Measurements from ENCODE around the gene FARS2.

DNA sequence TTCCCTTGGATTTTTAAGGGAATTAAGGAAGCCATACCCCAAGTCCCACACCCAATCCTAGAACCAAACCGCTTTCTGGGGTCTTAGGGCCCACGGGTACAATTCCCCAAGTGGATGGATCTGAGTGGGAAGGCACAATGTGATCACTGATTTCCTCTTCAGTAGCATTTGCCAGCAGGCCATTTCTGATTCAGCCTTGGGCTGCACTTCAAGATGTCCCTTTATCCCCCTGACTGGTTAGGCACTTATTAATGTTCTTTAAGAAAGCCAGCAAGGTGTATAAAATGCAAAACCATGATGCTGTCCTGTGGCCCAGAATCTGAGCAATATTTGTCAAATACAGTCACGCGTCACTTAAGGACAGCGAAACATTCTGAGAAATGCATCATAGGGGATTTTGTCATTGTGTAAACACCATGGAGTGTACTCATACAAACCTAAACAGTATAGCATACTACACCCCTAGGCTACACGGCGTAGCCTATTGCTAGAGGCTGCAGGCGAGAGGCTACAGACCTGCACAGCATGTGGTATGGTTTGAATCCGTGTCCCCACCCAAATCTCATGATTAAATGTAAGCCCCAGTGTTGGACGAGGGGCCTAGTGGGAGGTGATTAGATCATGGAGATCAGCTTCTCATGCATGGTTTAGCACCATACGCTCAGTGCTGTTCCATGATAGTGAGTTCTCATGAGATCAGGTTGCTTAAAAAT, 511.3 kb downstream of the FARS2 start:
- TF ChIP-seq CTCF (conservative IDR thresholded peaks at IDR 0.05; ENCODE audit: low read length) (no peak), EZH2phosphoT487 (IDR thresholded peaks at IDR 0.05; ENCODE audit: borderline replicate concordance, low read depth, low read length) (no peak)
